HK-2 (cell line): ENCODE measurements around the gene ATP5PF.
"Not testable (repeated sequence)": the region's sequence is repeated elsewhere in the genome, so short reads cannot be mapped to it uniquely, and the experiment has no call there.

Experiments used
- DNase-seq: peaks from one replicate; pipeline ENCODE4 v3.0.0-alpha.2; 2018; ENCODE audit not compliant: unreplicated experiment

ATP5PF gene, protein sequence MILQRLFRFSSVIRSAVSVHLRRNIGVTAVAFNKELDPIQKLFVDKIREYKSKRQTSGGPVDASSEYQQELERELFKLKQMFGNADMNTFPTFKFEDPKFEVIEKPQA

DNA sequence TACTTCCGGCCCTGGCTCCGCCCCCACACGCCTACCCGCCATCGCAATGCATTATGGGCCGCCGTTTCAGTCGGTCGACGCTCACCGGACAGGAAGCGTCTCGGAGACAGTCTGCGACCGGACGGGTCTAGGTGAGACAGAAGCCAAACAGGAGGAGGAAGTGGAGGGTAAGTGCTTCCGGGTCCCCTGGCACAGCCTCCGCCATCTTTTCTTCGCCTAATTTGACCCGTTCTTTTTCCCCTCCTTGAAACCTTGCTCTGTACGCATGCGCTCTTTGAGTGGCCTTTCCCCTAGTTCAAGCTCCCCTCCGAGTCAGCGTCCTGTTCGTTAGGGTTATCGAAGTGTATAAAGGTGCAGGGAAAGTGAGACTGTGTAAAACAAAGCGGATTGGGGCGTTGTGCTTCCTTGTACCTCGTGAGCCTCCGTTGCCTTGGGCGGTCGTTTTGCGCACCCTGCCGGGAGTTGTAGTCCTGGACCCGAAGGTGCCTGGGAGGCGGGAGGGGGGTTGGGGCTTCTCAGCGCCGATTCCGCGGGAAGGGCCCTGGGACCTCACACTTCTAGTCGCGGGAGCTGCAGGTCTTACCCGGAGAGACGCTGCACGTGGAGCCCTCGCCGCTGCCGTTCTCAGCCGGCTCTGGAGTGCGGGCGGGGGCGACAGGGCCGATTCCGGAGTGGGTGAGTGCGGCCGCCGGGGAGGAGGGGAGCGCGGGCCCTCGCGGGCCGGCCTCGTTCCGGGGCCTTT lies at the start of gene ATP5PF, which contains the start of gene GABPA:
Gene ATP5PF, minus strand, starts transcription at position 1 of the 742 bp plus-strand sequence. CDS start 5,110 bp downstream, outside the sequence.
Gene GABPA, plus strand, starts transcription at position 69 of the 742 bp plus-strand sequence. CDS start 6,627 bp downstream, outside the sequence.
- DNase-seq, result peak; percentile 91

DNA sequence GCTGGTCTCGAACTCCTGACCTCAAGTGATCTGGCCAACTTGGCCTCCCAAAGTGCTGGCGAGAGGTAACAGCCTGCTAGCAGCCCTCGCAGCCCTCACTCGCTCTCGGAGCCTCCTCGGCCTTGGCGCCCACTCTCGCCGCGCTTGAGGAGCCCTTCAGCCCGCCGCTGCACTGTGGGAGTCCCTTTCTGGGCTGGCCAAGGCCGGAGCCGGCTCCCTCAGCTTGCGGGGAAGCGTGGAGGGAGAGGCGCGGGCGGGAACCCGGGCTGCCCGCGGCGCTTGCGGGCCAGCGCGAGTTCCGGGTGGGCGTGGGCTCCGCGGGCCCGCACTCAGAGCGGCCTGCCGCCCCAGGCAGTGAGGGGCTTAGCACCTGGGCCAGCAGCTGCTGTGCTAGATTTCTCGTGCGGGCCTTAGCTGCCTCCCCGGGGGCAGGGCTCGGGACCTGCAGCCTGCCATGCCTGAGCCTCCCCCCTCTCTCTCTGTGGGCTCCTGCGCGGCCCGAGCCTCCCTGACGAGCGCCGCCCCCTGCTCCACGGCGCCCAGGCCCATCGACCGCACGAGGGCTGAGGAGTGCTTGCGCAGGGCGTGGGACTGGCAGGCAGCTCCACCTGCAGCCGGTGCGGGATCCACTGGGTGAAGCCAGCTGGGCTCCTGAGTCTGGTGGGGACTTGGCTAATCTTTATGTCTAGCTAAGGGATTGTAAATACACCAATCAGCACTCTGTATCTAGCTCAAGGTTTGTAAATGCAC lies 43.6 kb upstream of the ATP5PF start:
- not testable (repeated sequence) for DNase-seq

DNA sequence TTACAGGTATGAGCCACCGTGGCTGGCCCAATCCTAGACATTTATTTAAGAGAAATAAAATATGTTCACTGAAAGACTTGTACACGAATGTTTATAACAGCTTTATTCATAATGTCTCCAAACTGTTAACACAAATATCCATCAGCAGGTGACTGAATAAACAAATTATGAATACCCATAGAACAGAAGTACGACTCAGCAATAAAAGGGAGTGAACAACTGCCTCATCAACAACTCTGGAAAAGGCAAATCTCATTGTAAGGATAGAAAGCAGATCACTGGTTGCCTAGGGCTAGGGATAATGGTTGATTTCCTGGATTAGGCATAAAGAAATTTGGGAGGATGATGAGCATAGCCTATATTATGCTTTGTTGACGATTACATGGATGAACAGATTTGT lies 41.7 kb upstream of the ATP5PF start:
- no peak for DNase-seq

DNA sequence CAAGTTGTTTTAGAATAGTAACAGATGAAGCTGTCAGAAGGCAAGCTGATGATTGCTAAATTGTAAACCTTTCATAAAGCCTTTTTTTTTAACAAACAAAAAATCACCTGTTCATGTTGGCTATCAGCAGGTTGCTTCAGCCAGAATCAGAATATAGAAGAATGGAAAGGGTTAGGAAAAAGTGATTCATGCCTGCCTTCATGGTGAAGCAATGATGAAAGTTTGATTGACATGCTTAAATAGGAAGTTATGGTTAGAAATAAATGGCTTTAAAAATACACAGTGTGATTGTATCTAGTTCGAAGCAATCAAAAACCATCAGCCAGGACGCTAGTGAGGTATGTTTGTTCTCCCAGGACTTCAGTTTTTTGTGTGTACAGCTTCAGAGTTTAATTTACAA lies 38.0 kb upstream of the ATP5PF start:
- DNase-seq, result no peak

- no peak for DNase-seq
Measured at GRCh38 chr21:25767921-25768320, 33.2 kb upstream of the ATP5PF start.

DNA sequence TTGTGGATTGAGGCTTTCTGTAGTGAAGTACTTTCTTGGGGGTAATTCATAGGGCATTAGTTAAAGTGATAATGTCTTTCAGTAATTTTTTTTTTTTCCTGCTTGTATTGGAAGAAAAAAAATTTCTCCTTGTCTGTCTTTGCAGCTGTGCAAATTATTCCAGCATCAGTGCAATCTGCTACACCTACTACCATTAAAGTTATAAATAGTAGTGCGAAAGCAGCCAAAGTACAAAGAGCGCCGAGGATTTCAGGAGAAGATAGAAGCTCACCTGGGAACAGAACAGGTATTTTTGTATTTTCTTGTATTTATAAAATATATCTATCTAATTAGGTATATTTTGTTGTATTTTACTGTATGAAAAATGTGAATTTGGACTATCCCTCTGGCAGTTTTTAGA lies 29.4 kb upstream of the ATP5PF start:
- no peak for DNase-seq

GRCh38 chr21:25760677-25761076 lies 26.0 kb upstream of the ATP5PF start:
- no peak for DNase-seq

GRCh38 chr21:25760061-25760460 lies 25.4 kb upstream of the ATP5PF start:
- DNase-seq, result no peak

DNA sequence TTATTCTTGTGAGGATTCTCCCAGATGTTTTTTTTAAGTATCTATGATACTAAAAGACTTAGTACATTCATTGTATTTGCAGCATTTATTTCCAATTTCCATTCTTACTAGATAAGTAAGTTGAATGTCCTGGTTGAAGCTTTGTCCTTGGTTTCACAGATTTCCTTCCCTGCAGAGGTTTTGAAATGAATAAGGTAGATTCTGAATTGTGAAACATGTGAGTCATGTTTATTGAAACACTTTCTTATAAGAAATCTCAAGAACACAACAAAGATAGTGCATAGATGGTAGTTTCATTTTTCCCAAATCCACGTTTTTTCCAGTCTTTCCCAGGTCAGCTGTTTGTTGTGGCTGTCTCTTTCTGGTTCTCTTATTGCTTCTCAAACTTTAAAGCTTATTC lies 24.9 kb upstream of the ATP5PF start:
- DNase-seq, result no peak

DNA sequence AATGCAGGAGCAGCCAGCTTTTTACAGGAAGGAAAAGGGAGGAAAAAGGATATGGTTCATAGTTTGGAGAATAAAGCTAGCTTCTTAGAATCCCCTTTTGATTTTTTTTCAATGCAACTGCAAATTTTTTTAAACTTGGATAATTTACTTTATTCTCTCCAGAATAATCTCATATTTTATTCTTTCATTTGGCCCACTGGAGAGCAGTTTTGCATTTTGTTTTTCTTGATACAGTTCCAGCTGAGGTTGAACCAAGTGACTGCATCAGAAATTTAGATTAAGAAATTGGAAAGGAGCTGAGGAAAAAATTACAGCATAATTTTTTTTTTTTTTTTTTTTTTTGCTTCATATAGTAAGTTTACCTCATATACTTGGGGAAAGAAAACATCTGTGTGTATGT lies 22.8 kb upstream of the ATP5PF start:
- DNase-seq, result no peak

- no peak for DNase-seq
Measured at GRCh38 chr21:25756190-25756932, 21.7 kb upstream of the ATP5PF start.

GRCh38 chr21:25752416-25752815 lies 17.7 kb upstream of the ATP5PF start:
- no peak for DNase-seq

DNA sequence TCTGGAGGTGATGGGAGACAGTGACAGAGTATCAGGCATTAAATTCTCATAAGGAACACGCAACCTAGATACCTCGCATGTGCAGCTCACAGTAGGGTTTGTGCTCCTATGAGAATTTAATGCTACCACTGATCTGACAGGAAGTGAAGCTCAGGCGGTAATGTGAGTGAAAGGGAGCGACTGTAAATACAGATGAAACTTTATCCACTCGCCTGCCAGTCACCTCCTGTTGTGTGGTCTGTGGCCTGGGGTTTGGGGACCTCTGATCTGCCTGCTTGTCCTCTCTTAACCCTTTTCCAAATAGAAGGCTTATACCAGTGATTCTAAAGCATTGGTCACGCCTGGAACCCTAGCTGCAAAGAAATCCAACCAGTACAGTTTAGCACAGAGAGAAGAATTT lies 15.4 kb upstream of the ATP5PF start:
- DNase-seq, result no peak

DNA sequence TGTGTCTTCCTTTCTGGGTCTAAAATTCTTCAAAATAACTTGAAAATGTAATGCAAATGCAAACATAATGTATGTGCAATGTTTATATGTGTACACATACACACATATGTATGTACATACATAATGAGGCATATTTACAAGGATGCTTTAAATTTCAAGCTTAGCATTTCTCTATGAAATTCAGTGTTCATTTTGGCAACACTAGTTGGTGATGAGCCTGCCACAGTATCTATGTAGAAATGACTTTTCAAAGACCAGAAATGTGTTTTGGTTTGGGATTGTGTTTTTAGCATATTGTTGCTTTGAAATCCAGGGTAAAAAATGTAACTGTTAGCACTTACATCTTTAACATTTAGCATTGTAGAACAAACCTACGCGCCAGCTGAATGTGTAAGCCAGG lies 10.2 kb upstream of the ATP5PF start:
- no peak for DNase-seq

GRCh38 chr21:25742900-25743299 lies 8.2 kb upstream of the ATP5PF start:
- no peak for DNase-seq

GRCh38 chr21:25737421-25737820 lies 2.7 kb upstream of the ATP5PF start:
- no peak for DNase-seq

DNA sequence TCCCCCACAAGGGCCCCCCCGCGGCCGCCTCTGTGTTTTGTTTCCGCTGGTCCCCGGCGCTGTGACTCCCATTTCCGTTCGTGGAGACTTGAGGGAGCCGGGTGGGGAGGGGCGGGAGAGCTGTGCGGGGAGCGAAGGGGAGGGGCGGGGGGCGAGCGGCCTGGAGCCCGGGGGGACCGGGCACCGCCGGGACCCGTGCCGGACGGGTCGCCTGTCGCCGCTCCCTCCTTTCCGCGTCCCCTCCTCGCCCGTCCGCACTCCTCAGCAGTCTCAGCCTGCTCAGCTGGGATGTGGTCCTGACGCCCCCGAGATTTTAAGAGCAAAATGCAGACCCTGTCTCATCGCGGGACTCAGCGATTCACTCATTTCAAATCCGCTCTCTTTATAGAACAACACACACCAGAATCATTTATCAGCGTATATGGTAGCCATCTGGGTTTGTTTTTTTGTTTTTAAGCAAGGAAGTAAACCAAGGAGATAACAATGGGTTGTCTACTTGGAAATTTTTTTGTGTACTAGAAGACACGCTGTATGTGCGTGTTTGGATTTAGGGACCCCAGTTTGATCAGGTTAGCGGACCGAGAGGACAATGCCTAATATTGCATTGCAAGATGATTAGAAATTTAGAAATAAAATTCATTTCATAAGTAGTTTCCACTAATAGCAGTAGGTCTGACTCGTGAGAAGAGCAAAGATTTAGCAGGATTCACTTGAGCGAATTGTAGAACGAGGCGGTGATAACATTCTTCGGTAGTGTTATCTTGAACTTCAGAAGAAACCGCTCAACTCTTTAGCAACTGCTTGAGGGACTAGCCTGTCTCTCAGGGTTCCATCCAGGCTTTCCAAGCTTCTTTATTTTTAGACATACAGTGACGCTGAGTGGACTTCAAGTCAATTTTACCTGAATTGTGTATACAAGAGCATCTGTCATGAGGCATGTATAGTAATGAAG lies 1.2 kb upstream of the ATP5PF start:
- DNase-seq, result peak; percentile 63

DNA sequence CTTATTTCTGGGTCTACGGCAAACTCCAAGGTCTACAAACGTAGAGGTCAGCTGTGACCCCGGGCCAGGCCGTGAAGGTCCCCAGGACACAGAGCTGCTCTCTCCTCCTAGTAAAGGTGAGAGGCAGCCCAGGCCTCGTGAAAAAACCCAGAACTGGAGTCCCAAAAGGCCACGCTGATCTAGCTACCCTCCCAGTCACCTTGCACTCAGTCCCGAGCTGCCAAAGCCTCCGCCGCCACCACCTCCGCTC lies 125 bp downstream of the ATP5PF start:
- DNase-seq, result no peak

GRCh38 chr21:25733859-25734653 lies 648 bp downstream of the ATP5PF start:
- no peak for DNase-seq

DNA sequence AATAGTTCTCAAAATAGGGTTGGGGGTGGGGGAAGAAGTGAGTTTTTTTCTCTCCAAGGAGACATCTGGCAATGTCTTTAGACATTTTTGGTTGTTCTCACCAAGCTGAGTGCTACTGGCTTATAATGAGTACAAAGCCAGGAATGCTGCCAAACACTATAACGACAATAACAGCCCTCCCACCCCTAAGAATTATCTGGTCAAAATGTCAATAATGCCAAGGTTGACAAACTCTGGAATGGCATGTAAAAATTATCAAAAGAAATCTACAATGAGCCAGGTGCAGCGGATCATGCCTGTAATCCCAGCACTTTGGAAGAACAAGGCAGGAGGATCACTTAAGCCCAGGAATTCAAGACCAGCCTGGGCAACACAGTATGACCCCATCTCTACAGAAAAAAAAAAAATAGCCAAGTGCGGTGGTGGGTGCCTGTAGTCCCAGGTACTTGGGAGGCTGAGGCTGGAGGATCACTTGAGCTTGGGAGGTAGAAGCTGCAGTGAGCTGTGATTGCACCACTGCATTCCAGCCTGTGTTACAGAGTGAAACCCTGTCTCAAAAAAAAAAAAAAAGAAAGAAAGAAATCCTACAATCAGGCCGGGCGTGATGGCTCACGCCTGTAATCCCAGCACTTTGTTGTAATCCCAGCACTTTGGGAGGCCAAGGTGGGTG lies 2.5 kb downstream of the ATP5PF start:
- DNase-seq, result no peak
